ENCODE measurements around the gene DENND4C. TPM values are rescaled to one million over a fixed set of nuclear protein-coding genes. Genes with fewer than 3 reads are reported as not detected.

The DENND4C gene
- total RNA-seq, 2 donors from 2014 or later: 56.4 to 91.4 TPM

- TF ChIP-seq, protein P1, sequence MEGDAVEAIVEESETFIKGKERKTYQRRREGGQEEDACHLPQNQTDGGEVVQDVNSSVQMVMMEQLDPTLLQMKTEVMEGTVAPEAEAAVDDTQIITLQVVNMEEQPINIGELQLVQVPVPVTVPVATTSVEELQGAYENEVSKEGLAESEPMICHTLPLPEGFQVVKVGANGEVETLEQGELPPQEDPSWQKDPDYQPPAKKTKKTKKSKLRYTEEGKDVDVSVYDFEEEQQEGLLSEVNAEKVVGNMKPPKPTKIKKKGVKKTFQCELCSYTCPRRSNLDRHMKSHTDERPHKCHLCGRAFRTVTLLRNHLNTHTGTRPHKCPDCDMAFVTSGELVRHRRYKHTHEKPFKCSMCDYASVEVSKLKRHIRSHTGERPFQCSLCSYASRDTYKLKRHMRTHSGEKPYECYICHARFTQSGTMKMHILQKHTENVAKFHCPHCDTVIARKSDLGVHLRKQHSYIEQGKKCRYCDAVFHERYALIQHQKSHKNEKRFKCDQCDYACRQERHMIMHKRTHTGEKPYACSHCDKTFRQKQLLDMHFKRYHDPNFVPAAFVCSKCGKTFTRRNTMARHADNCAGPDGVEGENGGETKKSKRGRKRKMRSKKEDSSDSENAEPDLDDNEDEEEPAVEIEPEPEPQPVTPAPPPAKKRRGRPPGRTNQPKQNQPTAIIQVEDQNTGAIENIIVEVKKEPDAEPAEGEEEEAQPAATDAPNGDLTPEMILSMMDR (IDR thresholded peaks at IDR 0.05): no peak
- no peak overlapping the region for H3K4me3 ChIP-seq
- H3K4me1 ChIP-seq: no peaks in the 10 kb centered on the region
- H3K27me3 ChIP-seq: no peaks in the 10 kb centered on the region
- H3K9ac ChIP-seq (ENCODE audit: low read depth in 2 of 2, low read length in 2 of 2): no peak overlapping the region
- H3K36me3 ChIP-seq: no peaks in the 10 kb centered on the region
- no peak overlapping the region for H3K27ac ChIP-seq
- intact Hi-C loops (cut with DNase I): no loop called here
- no peaks in the 10 kb centered on the region for H3K9me3 ChIP-seq
- no peak for DNase-seq
Observed at GRCh38 chr9:19209188-19209587, 21.3 kb upstream of the DENND4C start.

DNA sequence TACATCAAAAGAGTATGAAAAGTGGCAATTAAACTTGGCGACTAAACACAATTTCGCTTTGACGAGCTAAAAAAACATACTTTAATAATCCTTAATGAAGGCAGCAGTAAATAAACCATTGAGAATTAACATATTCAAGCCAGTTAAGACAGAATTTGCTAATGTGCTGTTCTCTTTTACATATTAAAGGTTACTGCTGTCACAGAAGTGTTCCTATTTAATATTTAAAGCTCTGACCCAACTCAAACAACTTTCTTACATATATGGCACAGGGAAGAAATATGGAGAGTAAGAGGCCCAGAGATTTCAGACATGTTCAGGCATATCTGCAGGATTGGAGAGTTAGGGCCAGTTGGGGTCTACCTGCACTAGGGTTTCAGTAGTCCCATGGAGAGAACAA is 16.7 kb upstream of the DENND4C start:
- H3K4me3 ChIP-seq: no peak overlapping the region
- no peak overlapping the region for H3K27ac ChIP-seq
- no peaks in the 10 kb centered on the region for H3K4me1 ChIP-seq
- no peak for DNase-seq
- intact Hi-C loops (cut with DNase I): no loop called here
- H3K36me3 ChIP-seq: no peaks in the 10 kb centered on the region
- TF ChIP-seq, protein P1 (IDR thresholded peaks at IDR 0.05): no peak
- H3K9ac ChIP-seq (ENCODE audit: low read depth in 2 of 2, low read length in 2 of 2): no peak overlapping the region
- H3K27me3 ChIP-seq: no peaks in the 10 kb centered on the region
- H3K9me3 ChIP-seq: no peaks in the 10 kb centered on the region

- TF ChIP-seq, protein P1 (IDR thresholded peaks at IDR 0.05): no peak
- Histone ChIP-seq H3K27me3 (no peaks in the 10 kb centered on the region), H3K4me3 (no peak overlapping the region), H3K4me1 (no peaks in the 10 kb centered on the region), H3K36me3 (no peaks in the 10 kb centered on the region), H3K9ac (ENCODE audit: low read depth in 2 of 2, low read length in 2 of 2) (no peak overlapping the region), H3K27ac (no peak overlapping the region), H3K9me3 (no peaks in the 10 kb centered on the region)
- intact Hi-C loops (cut with DNase I): no loop called here
- DNase-seq: no peak
Observed at GRCh38 chr9:19216466-19216865, 14.0 kb upstream of the DENND4C start.

DNA sequence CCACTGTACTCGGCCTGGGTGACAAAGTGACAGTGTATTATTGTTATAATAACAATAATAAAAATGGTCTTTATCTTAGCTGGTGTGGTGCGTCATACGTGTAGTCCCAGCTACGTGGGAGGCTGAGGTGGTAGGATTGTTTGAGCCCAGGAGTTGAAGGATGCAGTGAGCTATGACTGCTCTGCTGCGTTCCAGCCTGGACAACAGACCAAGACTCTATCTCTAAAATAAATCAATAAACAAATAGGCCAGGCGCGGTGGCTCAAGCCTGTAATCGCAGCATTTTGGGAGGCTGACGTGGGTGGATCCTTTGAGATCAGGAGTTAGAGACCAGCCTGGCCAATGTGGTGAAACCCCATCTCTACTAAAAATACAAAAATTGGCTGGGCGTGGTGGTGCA is 9.2 kb upstream of the DENND4C start:
- Histone ChIP-seq H3K4me3 (no peak overlapping the region), H3K9ac (ENCODE audit: low read depth in 2 of 2, low read length in 2 of 2) (no peak overlapping the region), H3K9me3 (no peaks in the 10 kb centered on the region), H3K27ac (no peak overlapping the region), H3K4me1 (no peaks in the 10 kb centered on the region), H3K27me3 (no peaks in the 10 kb centered on the region), H3K36me3 (no peaks in the 10 kb centered on the region)
- no peak for DNase-seq
- intact Hi-C loops (cut with DNase I): no loop called here
- TF ChIP-seq, protein P1 (IDR thresholded peaks at IDR 0.05): no peak

GRCh38 chr9:19223724-19224123 is 6.8 kb upstream of the DENND4C start:
- no peak overlapping the region for H3K9ac ChIP-seq (ENCODE audit: low read depth in 2 of 2, low read length in 2 of 2)
- H3K9me3 ChIP-seq: no peaks in the 10 kb centered on the region
- H3K4me3 ChIP-seq: no peak overlapping the region
- no peak overlapping the region for H3K27ac ChIP-seq
- intact Hi-C loops (cut with DNase I): no loop called here
- no peak for DNase-seq
- H3K36me3 ChIP-seq: no peaks in the 10 kb centered on the region
- H3K27me3 ChIP-seq: no peaks in the 10 kb centered on the region
- H3K4me1 ChIP-seq: no peaks in the 10 kb centered on the region
- TF ChIP-seq, protein P1 (IDR thresholded peaks at IDR 0.05): no peak

DNA sequence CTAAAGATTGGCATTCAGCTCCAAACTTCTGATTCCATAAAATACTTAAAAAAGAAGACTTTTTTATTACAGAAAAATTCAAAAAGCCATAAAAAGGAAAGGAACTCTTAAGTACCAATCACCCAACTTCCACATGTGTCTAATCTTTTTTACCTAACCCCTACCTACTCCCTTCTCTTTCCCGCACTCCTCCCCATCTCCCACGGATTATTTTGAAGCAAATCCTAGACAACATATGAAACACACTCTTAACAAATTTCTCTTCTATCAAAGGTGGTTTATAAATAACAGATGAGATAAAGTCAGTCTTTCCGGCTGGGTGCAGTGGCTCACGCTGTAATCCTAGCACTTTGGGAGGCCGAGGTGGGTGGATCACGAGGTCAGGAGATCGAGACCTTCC is 5.9 kb upstream of the DENND4C start:
- no peak for DNase-seq
- Histone ChIP-seq H3K4me1 (no peaks in the 10 kb centered on the region), H3K4me3 (no peak overlapping the region)

More for the DNA sequence above, 5.9 kb upstream of the DENND4C start:
- TF ChIP-seq, protein P1 (IDR thresholded peaks at IDR 0.05): no peak
- Histone ChIP-seq H3K27ac (no peak overlapping the region), H3K36me3 (no peaks in the 10 kb centered on the region), H3K27me3 (no peaks in the 10 kb centered on the region), H3K9me3 (no peaks in the 10 kb centered on the region), H3K9ac (ENCODE audit: low read depth in 2 of 2, low read length in 2 of 2) (no peak overlapping the region)
- intact Hi-C loops (cut with DNase I): no loop called here
